Ishikawa (cell line): ENCODE results near the gene RIPOR3.
A peak's percentile ranks its signal among the peaks of the same experiment; 100 is the strongest.

Experiments
- CEBPB ChIP-seq: IDR thresholded peaks from 2 replicates; pipeline ENCODE4 v1.6.1; 2012
- CREB1 ChIP-seq: IDR thresholded peaks from 2 replicates; pipeline ENCODE4 v1.6.1; 2012; ENCODE audit warnings: low read depth
- EGR1 ChIP-seq: IDR thresholded peaks from 2 replicates; pipeline ENCODE4 v1.6.1; 2012
- EP300 ChIP-seq: IDR thresholded peaks from 2 replicates; pipeline ENCODE4 v1.6.1; 2012; ENCODE audit warnings: borderline replicate concordance
- FOXM1 ChIP-seq: IDR thresholded peaks from 2 replicates; pipeline ENCODE4 v1.6.1; 2012; ENCODE audit warnings: low read depth, borderline replicate concordance
- MAX ChIP-seq: IDR thresholded peaks from 2 replicates; pipeline ENCODE4 v1.6.1; 2012
- NFIC ChIP-seq: IDR thresholded peaks from 2 replicates; pipeline ENCODE4 v1.6.1; 2012
- RAD21 ChIP-seq: IDR thresholded peaks from 2 replicates; pipeline ENCODE4 v1.6.1; 2012; ENCODE audit warnings: low read depth
- TAF1 ChIP-seq: IDR thresholded peaks from 2 replicates; pipeline ENCODE4 v1.6.1; 2012; ENCODE audit warnings: low read depth, mild to moderate bottlenecking
- TCF12 ChIP-seq: IDR thresholded peaks from 2 replicates; pipeline ENCODE4 v1.6.1; 2012; ENCODE audit warnings: low read depth
- TEAD4 ChIP-seq: IDR thresholded peaks from 2 replicates; pipeline ENCODE4 v1.6.1; 2012
- USF1 ChIP-seq: IDR thresholded peaks from 2 replicates; pipeline ENCODE4 v1.6.1; 2012
- YY1 ChIP-seq: IDR thresholded peaks from 2 replicates; pipeline ENCODE4 v1.6.1; 2012; ENCODE audit warnings: low read depth
- ZBTB7A ChIP-seq: IDR thresholded peaks from 2 replicates; pipeline ENCODE4 v1.6.1; 2012; ENCODE audit warnings: low read depth
- TF ChIP-seq, protein P1 (sequence below): IDR thresholded peaks from 2 replicates; pipeline ENCODE4 v1.6.1; 2012; ENCODE audit warnings: low read depth, mild to moderate bottlenecking

RIPOR3 gene

GRCh38 chr20:50632236-50632635, 59.1 kb downstream of the RIPOR3 start:
- TF ChIP-seq FOXM1 (no peak), USF1 (no peak), EGR1 (no peak), RAD21 (no peak), CREB1 (no peak), TAF1 (no peak), TEAD4 (no peak), CEBPB (no peak), ZBTB7A (no peak), TCF12 (no peak)
- TF ChIP-seq, protein P1, sequence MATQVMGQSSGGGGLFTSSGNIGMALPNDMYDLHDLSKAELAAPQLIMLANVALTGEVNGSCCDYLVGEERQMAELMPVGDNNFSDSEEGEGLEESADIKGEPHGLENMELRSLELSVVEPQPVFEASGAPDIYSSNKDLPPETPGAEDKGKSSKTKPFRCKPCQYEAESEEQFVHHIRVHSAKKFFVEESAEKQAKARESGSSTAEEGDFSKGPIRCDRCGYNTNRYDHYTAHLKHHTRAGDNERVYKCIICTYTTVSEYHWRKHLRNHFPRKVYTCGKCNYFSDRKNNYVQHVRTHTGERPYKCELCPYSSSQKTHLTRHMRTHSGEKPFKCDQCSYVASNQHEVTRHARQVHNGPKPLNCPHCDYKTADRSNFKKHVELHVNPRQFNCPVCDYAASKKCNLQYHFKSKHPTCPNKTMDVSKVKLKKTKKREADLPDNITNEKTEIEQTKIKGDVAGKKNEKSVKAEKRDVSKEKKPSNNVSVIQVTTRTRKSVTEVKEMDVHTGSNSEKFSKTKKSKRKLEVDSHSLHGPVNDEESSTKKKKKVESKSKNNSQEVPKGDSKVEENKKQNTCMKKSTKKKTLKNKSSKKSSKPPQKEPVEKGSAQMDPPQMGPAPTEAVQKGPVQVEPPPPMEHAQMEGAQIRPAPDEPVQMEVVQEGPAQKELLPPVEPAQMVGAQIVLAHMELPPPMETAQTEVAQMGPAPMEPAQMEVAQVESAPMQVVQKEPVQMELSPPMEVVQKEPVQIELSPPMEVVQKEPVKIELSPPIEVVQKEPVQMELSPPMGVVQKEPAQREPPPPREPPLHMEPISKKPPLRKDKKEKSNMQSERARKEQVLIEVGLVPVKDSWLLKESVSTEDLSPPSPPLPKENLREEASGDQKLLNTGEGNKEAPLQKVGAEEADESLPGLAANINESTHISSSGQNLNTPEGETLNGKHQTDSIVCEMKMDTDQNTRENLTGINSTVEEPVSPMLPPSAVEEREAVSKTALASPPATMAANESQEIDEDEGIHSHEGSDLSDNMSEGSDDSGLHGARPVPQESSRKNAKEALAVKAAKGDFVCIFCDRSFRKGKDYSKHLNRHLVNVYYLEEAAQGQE = no peak

- TF ChIP-seq YY1 (no peak), MAX (no peak), FOXM1 (no peak), CEBPB (no peak), TAF1 (no peak), USF1 (no peak), EGR1 (no peak), TCF12 (no peak), TEAD4 (no peak), EP300 (no peak), NFIC (no peak), RAD21 (no peak), ZBTB7A (no peak)
- TF ChIP-seq, protein P1 = no peak
Observed at GRCh38 chr20:50630578-50631263, 60.6 kb downstream of the RIPOR3 start.

GRCh38 chr20:50629670-50630045, 61.7 kb downstream of the RIPOR3 start:
- TF ChIP-seq TCF12 (no peak), CREB1 (no peak), MAX (peak; percentile 33; the same call in 1 of the 2 replicates)

- TF ChIP-seq ZBTB7A = no peak
- TF ChIP-seq USF1 = no peak
Observed at GRCh38 chr20:50628853-50629669, 62.3 kb downstream of the RIPOR3 start.

GRCh38 chr20:50628332-50628731, 63.0 kb downstream of the RIPOR3 start:
- TF ChIP-seq TEAD4 = no peak
- no peak for TF ChIP-seq USF1
- TF ChIP-seq RAD21 = no peak
- no peak for TF ChIP-seq YY1
- TF ChIP-seq TCF12 = no peak
- TF ChIP-seq MAX = no peak
- no peak for TF ChIP-seq CREB1
- no peak for TF ChIP-seq CEBPB
- no peak for TF ChIP-seq EGR1
